K562 (cell line): Measurements from ENCODE around the gene NET1.

ENCODE experiments used
- CEBPB ChIP-seq: fragments of 450-650 bp; IDR thresholded peaks from 2 replicates; pipeline ENCODE4 v1.6.1; 2016; ENCODE audit warnings: missing genetic modification characterization, missing compliant biosample characterization
- CTCF ChIP-seq, 3 experiments: IDR thresholded peaks in 2 of 3; conservative IDR thresholded peaks in 1 of 3; 2 replicates each; pipeline ENCODE4 v1.5.1; 2011 to 2012; ENCODE audit warnings: low read length in 3 of 3, mild to moderate bottlenecking in 3 of 3, control low read depth in 2 of 3, improper control_type of control experiment in 1 of 3, inconsistent platforms in 1 of 3, low read depth in 1 of 3, mixed read lengths in 1 of 3, moderate library complexity in 1 of 3; ENCODE audit not compliant: insufficient read depth in 2 of 3
- EWSR1 ChIP-seq: fragments of 450-650 bp; IDR thresholded peaks from 2 replicates; pipeline ENCODE4 v1.6.1; 2018; ENCODE audit warnings: borderline replicate concordance, mild to moderate bottlenecking, low read depth, moderate library complexity; ENCODE audit not compliant: partially characterized antibody
- HCFC1 ChIP-seq: IDR thresholded peaks from 2 replicates; pipeline ENCODE4 v1.6.1; 2012; ENCODE audit warnings: low read depth, low read length, improper control_type of control experiment
- NFRKB ChIP-seq: fragments of 450-650 bp; IDR thresholded peaks from 2 replicates; pipeline ENCODE4 v1.6.1; 2016; ENCODE audit warnings: low read depth
- PKNOX1 ChIP-seq: fragments of 450-650 bp; IDR thresholded peaks from 2 replicates; pipeline ENCODE4 v1.6.1; 2016
- THRAP3 ChIP-seq: fragments of 450-650 bp; IDR thresholded peaks from 2 replicates; pipeline ENCODE4 v1.6.1; 2016; ENCODE audit warnings: mild to moderate bottlenecking, inconsistent platforms, borderline replicate concordance
- YY1 ChIP-seq, 3 experiments: IDR thresholded peaks; 2 replicates each; pipeline ENCODE4 v1.6.1; 2011; ENCODE audit warnings: low read length in 2 of 3, mild to moderate bottlenecking in 2 of 3, moderate library complexity in 2 of 3, borderline replicate concordance in 1 of 3, control low read depth in 1 of 3, low read depth in 1 of 3; ENCODE audit not compliant: insufficient read depth in 3 of 3, insufficient replicate concordance in 2 of 3, control insufficient read depth in 1 of 3, insufficient read length in 1 of 3; ENCODE audit errors: extremely low read depth in 1 of 3
- ZFP91 ChIP-seq: sonication (generic); formaldehyde crosslinking; IDR thresholded peaks from 2 replicates; pipeline ENCODE4 v1.8.0; 2022; ENCODE audit warnings: mild to moderate bottlenecking, missing genetic modification reagents
- ZNF512 ChIP-seq: IDR thresholded peaks from 2 replicates; pipeline ENCODE4 v1.6.1; 2016; ENCODE audit warnings: missing genetic modification characterization, missing compliant biosample characterization

GRCh38 chr10:5370493-5371352 is 41.6 kb upstream of the NET1 start:
- TF ChIP-seq YY1 (IDR thresholded peaks at IDR 0.05; ENCODE audit: borderline replicate concordance in 1 of 3, control insufficient read depth in 1 of 3, extremely low read depth in 1 of 3, insufficient read depth in 3 of 3, insufficient read length in 1 of 3, insufficient replicate concordance in 2 of 3, low read depth in 1 of 3, low read length in 2 of 3) (no peak), CEBPB (tag) (no peak), CTCF (IDR thresholded peaks at IDR 0.05 in 2 of 3, conservative IDR thresholded peaks at IDR 0.05 in 1 of 3; ENCODE audit: insufficient read depth in 2 of 3, low read depth in 1 of 3, low read length in 3 of 3) (no peak), THRAP3 (no peak), ZFP91 (no peak), PKNOX1 (no peak), EWSR1 (no peak), NFRKB (no peak), HCFC1 (no peak), ZNF512 (tag) (no peak)
